ENCODE results near the gene MCM7. TPM values are rescaled to one million over a fixed set of nuclear protein-coding genes. Genes with fewer than 3 reads are reported as not detected.
A peak's percentile ranks its signal among the peaks of the same experiment; 100 is the strongest.

MCM7 gene
- total and polyA plus RNA-seq, 2 of the 13 experiments (the other 11 are each of a cell fraction or from before 2014, with no cell fraction given) = 84.5 to 214 TPM

- H4K20me1 ChIP-seq (ENCODE audit: insufficient read depth, low read length) = no peaks in the 10 kb centered on the region
- no peak for DNase-seq (ENCODE audit: low spot score)
- peak overlapping the region; percentile 83 to 97 (median 84) for H3K4me3 ChIP-seq (replicated peaks in 1 of 3; ENCODE audit: insufficient read depth in 1 of 3, low read depth in 2 of 3, low read length in 3 of 3)
- POLR2A ChIA-PET = interaction anchor here (1.0 to 2.7 kb wide), 3 partner anchors 13 to 61 kb away, joined by 3 to 29 read pairs (median 4); partner anchors contain the start of genes AP4M1, LAMTOR4, MBLAC1 and MCM7
- CTCF ChIA-PET (ENCODE audit: low intra/inter-chr PET ratio, low total read pairs) = no interaction called here
- in situ Hi-C loops (cut with HindIII; ENCODE audit: extremely low pct_ligation_motif_present, low pct_unique_long_range_greater_than_20kb) = no loop called here
- TSS peak; percentile 45 for BruUV-seq (replicated peaks)
- TF ChIP-seq BRD4 (CRISPR knock-in tag; IDR thresholded peaks at IDR 0.05) (0 out of 2 replicates have a peak, but pooled peaks have one; percentile 5), RAD21 (CRISPR knock-in tag; IDR thresholded peaks at IDR 0.05) (no peak), ZNF839 (CRISPR knock-in tag; IDR thresholded peaks at IDR 0.05; ENCODE audit: borderline replicate concordance) (0 out of 2 replicates have a peak, but pooled peaks have one; percentile 3), ZNF816 (CRISPR knock-in tag; IDR thresholded peaks at IDR 0.05; ENCODE audit: borderline replicate concordance) (peak; percentile 7; the same call in 1 of the 2 replicates), THAP11 (CRISPR knock-in tag; IDR thresholded peaks at IDR 0.05) (no peak), ZNF124 (CRISPR knock-in tag; IDR thresholded peaks at IDR 0.05) (0 out of 2 replicates have a peak, but pooled peaks have one; percentile 6), ZNF33A (CRISPR knock-in tag; IDR thresholded peaks at IDR 0.05; ENCODE audit: borderline replicate concordance) (0 out of 2 replicates have a peak, but pooled peaks have one; percentile 55)
- TF ChIP-seq, protein P1, sequence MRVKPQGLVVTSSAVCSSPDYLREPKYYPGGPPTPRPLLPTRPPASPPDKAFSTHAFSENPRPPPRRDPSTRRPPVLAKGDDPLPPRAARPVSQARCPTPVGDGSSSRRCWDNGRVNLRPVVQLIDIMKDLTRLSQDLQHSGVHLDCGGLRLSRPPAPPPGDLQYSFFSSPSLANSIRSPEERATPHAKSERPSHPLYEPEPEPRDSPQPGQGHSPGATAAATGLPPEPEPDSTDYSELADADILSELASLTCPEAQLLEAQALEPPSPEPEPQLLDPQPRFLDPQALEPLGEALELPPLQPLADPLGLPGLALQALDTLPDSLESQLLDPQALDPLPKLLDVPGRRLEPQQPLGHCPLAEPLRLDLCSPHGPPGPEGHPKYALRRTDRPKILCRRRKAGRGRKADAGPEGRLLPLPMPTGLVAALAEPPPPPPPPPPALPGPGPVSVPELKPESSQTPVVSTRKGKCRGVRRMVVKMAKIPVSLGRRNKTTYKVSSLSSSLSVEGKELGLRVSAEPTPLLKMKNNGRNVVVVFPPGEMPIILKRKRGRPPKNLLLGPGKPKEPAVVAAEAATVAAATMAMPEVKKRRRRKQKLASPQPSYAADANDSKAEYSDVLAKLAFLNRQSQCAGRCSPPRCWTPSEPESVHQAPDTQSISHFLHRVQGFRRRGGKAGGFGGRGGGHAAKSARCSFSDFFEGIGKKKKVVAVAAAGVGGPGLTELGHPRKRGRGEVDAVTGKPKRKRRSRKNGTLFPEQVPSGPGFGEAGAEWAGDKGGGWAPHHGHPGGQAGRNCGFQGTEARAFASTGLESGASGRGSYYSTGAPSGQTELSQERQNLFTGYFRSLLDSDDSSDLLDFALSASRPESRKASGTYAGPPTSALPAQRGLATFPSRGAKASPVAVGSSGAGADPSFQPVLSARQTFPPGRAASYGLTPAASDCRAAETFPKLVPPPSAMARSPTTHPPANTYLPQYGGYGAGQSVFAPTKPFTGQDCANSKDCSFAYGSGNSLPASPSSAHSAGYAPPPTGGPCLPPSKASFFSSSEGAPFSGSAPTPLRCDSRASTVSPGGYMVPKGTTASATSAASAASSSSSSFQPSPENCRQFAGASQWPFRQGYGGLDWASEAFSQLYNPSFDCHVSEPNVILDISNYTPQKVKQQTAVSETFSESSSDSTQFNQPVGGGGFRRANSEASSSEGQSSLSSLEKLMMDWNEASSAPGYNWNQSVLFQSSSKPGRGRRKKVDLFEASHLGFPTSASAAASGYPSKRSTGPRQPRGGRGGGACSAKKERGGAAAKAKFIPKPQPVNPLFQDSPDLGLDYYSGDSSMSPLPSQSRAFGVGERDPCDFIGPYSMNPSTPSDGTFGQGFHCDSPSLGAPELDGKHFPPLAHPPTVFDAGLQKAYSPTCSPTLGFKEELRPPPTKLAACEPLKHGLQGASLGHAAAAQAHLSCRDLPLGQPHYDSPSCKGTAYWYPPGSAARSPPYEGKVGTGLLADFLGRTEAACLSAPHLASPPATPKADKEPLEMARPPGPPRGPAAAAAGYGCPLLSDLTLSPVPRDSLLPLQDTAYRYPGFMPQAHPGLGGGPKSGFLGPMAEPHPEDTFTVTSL (CRISPR knock-in tag; IDR thresholded peaks at IDR 0.05; ENCODE audit: borderline replicate concordance) = 0 out of 2 replicates have a peak, but pooled peaks have one; percentile 36
- H3K36me3 ChIP-seq (replicated peaks in 1 of 2; ENCODE audit: control insufficient read depth in 1 of 2, insufficient read depth in 2 of 2, low read length in 2 of 2) = peaks cover 18 to 30% of the 10 kb centered on the region in 2 experiments
- H3K4me1 ChIP-seq (ENCODE audit: insufficient read depth, low read length) = peaks cover 29% of the 10 kb centered on the region
- no peaks in the 10 kb centered on the region; a peak in 1 of 5 replicates for H3K27me3 ChIP-seq (ENCODE audit: control insufficient read depth in 1 of 2, insufficient read depth in 2 of 2, low read length in 2 of 2)
- no peak for FAIRE-seq
- intact Hi-C loops (cut with micrococcal nuclease; ENCODE audit: unreplicated experiment) = no loop called here
- H3K27ac ChIP-seq (ENCODE audit: extremely low read length, insufficient read depth, low read length) = peak overlapping the region; percentile 74
- peaks cover 10% of the 10 kb centered on the region for H3K79me2 ChIP-seq (ENCODE audit: insufficient read depth, low read length)
- peak overlapping the region; percentile 96 for H3K9ac ChIP-seq (ENCODE audit: insufficient read depth, low read depth, low read length)
- H3K4me2 ChIP-seq (ENCODE audit: low read depth, low read length) = peak overlapping the region; percentile 87
- 78% methylated on average over 11 of the region's 11 CpGs for WGBS (ENCODE audit: low lambda C conversion rate)
- H3K9me3 ChIP-seq (ENCODE audit: low read length) = no peaks in the 10 kb centered on the region
- ATAC-seq = 0 out of 3 replicates have a peak, but pooled peaks have one; percentile 1
- H2AFZ ChIP-seq (ENCODE audit: low read length) = peak overlapping the region; percentile 20
Observed at GRCh38 chr7:100088095-100088620, 13.0 kb downstream of the MCM7 start.

All from HepG2 (cell line).